Tongue (tissue), 2 donors: ENCODE measurements around the gene RRM1. TPM values are rescaled to one million over a fixed set of nuclear protein-coding genes. Genes with fewer than 3 reads are reported as not detected.
"Not testable (repeated sequence)": the region's sequence is repeated elsewhere in the genome, so short reads cannot be mapped to it uniquely, and the experiment has no call there.

Experiments
- DNase-seq: peaks from one replicate; pipeline ENCODE4 v3.0.0-alpha.2; 2015
- total RNA-seq: library from RNA; depleted of rRNA; stranded (reverse); fragments of >200 nt; gene quantifications from one replicate; pipeline ENCODE4 v1.2.3, GENCODE V29; 2014

Gene RRM1
- total RNA-seq, result 80.0 TPM

DNA sequence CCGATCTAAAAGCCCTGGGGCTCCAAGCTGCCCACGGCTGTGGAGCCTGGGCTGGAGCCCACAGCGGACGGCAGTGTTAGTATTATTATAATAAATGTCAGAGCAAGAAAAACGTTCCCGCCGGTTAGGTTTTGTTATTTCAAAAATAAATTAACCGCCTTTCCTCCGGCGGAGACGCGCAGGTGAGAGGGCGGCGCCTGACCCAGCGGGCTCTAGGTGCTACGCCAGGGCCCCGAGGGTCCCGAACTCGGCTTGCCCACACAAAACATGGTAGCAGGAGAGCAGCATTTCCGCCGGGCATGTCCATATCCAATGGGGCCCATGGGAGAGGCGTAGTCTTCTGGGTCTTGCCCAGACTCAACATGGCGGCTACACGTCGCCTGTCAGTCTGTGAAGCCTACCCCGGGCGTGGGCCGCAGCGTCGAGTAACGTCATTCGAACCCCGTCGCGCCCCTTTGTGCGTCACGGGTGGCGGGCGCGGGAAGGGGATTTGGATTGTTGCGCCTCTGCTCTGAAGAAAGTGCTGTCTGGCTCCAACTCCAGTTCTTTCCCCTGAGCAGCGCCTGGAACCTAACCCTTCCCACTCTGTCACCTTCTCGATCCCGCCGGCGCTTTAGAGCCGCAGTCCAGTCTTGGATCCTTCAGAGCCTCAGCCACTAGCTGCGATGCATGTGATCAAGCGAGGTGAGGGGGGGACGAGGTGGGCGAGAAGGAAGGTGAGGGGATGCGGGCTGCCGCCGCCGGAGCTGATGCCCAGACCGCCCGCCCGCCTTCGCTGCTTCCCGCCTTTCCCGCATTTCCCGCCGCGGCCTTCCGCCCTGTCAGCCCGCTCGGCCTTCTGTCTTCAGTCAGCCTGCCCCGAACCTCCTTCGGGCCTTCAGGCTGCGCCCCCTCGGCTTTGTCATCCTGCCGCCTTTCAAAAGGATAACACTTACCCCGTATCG lies at the start of gene RRM1:
Gene RRM1 (plus strand): TSS at position 452 of the 944 bp plus-strand sequence. CDS start 214 bp downstream, at position 666.
- peak; percentile 98 for DNase-seq

DNA sequence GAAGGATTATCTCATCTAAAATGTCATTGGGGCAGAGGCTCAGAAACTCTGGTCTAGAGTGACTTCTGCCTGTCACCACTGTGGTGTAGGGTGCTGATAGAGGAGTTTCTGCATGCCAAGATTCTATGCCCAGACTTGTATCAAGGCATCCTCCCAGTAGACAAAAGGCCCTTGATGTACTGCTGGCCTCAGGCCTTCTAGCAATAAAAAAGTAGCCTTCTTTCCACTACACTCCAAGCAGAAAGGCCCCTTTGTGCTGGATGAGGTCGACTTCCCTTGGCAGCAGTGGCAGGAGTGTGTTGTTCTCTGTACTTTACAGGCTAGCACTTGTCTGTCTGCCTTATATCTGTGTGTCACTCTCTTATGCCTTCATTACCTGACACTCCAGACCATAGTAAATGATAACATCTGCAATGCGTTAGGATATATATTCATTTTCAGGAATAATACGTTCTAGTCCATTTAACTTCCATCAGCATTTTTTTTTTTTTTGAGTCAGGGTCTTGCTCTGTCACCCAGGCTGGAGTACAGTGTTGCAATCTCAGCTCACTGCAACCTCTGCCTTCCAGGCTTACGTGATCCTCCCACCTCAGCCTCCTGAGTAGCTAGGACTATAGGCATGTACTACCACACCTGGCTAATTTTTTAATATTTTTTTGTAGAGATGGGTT lies 49.5 kb upstream of the RRM1 start:
- peak; percentile 76 for DNase-seq

DNA sequence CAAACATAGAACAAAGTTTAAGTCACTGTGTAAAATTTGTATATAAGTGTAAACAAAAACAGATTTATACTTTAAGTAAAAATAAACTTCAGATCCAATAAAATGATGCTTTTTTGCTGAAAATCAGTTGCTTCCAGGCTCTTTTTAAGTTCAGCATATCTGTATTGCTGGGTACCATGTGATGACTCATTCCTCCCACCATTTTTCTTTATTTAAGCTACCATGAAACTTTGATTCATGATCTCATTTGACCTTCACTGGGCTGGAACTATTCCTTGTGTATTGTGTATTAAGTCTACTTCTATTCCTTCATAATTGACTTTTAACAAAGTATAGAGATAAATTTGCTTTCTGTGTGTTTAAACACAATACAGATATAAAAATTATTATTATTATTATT lies 46.3 kb upstream of the RRM1 start:
- DNase-seq, result no peak

DNA sequence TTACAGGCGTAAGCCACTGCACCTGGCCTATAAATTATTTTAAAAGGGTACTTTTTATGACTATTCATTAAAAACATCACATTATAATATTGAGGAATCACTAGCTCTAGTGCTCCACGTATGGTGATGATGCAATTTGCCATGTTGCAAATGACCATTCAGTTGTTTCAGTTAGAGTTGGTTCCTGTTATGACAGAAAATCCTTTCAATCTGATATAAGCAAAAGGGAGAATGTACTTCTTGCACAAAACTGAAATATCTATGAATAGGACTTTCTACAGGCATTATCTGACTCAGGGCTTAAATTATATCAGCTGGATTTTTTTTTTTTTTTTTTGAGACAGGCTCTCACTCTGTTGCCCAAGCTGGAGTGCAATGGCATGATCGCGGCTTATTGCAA lies 45.6 kb upstream of the RRM1 start:
- no peak for DNase-seq

DNA sequence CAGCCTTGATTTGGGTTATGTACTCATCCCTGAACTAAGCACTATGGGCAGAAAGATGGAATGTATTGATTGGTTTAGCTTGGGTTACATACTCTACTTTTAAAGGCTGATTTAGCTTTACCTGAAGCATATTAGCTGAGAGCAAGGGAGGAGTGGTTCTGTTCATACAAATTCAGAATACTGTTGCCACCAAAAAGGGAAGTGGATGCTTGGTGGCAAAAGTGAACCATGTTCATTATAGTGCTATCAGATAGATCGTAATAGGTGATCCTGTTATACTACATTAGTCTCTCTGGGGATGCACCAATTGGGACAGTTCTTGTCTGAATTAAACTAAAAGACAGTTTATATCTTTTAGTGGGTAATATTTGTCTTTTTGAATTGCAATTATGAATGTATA lies 44.5 kb upstream of the RRM1 start:
- DNase-seq, result no peak

DNA sequence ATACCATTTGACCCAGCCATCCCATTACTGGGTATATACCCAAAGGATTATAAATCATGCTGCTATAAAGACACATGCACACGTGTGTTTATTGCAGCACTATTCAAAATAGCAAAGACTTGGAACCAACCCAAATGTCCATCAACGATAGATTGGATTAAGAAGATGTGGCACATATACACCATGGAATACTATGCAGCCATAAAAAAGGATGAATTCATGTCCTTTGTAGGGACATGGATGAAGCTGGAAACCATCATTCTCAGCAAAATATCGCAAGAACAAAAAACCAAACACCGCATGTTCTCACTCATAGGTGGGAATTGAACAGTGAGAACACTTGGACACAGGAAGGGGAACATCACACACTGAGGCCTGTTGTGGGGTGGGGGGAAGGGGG lies 41.4 kb upstream of the RRM1 start:
- DNase-seq, result not testable (repeated sequence)

DNA sequence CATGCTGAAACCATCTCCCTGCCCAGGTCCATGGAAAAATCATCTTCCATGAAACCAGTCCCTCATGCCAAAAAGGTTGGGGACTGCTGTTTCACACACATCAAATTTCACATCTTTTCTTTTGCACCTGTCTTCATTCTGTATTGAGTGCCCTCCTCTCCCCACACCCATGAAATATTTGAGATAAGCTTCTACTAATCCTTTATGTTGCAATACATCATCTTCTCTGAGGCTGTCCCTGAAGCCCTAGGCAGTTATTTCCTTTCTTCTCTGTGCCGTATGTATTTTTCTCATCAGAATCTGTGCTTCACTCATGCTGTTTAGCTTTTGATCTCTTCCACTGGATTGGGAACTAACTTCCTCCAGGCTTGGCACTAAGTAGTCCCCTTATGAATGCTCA lies 40.0 kb upstream of the RRM1 start:
- DNase-seq, result no peak

DNA sequence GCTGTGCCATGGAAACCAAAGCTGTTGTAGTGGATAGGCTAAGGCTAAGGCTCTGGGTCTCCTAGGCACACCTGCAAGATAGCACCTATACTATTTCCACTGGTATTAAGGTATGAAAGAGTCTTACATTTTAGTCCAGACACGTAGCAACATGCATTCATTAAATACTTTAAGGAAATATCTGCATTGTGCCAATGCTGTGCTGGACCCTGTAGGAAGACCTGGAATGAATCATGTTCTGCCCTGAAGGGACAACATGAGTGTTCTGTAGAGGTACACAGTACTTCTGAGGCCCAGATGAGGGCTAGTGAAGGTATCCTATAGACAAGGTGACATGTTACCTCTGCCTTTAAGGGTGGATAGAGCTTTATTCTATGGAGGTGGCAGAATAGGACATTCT lies 35.2 kb upstream of the RRM1 start:
- DNase-seq, result no peak

DNA sequence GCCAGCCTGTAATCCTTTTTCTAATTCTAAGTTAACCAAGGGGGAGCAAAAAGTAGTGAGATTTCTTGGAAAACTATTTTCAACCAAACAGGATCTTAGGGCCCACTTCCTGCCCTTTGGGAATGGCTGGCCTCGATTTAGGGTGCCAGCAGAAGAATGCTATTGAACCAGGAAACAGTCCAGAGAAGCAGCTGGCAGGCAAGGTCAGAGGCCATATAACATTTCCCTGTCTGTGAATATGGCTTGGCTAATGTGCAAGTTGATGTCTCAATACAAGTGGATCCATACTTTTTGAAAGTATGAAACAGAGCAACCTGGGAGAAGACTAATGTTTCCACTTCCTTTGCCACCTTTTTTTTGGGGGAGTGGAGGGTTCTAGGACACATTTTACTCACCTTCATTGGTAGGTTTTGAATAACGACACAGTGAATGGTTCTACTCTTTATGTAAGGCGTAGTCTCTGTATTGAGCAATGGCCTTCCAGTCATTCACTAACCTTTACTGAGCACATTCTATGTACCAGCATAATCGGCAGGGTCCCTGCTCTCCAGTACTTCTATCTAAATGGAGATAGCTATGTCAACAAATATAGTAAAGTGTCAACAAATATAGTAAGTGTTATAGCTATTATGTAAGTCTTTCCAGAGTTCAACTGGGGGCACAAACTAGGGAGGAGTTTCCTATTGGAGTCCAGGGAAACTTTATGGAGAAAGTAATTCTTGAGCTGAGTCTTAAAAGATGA lies 34.2 kb upstream of the RRM1 start:
- DNase-seq, result no peak

DNA sequence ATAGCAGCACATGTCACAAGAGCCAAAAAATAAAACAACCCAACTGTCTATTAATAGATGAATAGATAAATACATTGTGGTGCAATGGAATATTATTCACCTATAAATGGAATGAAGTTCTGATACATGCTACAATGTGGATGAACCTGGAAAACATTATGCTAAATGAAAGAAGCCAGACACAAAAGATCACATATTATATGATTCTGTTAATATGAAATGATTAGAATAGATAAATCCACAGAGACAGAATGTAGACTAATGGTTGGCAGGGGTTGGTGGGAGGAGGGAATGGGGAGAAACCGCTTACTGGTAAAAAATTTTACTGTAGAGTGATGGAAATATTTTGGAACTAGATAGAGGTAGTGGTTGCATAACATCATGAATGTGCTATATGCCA lies 32.9 kb upstream of the RRM1 start:
- DNase-seq, result no peak

DNA sequence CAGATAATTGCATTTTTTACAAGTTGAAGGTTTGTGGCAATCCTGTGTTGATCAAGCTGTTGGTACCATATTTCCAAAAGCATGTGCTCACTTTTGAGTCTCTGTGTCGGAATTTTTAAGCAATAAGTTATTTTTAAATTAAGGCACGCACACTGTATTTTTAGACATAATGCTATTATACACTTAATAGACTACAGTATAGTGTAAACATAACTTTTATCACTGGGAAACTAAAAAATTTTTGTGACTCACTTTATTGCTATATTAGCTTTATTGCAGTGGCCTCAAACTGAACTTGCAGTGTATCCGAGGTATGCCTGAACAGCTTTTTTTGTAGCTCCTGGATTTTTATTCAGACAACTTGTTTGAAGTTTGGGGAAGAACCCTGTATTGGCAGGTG lies 31.3 kb upstream of the RRM1 start:
- DNase-seq, result no peak

DNA sequence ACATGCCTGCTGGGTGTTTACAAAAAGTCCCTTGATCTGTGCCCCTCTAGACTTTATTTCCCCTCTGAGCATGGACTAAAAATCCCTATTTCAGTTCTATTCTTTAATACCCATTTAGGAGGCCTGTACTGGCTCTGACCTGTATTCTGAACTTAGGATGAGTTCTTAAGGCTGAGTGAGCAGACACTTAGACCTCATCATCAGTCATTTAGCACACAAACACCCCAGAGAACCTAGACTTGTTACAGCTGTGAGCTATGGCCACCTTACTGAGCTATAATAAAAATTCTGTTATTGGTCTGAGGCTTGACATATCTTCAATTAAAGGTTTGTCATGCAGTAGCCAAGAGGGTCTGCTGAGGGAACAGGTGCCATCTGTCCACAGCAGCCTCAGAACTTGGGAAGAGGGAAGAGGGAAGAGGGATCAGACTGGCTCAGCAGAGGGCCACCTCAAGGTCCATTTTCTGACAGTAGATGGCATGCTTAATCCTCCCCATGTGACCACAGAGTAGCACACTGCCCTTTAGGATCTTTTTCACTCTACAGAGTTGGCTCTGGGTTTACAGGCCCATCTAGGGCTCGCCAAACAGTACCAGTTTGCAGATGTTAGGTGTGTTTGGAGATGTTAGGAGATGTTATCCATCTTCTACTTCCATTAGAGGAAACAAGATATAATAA lies 30.2 kb upstream of the RRM1 start:
- DNase-seq, result no peak

DNA sequence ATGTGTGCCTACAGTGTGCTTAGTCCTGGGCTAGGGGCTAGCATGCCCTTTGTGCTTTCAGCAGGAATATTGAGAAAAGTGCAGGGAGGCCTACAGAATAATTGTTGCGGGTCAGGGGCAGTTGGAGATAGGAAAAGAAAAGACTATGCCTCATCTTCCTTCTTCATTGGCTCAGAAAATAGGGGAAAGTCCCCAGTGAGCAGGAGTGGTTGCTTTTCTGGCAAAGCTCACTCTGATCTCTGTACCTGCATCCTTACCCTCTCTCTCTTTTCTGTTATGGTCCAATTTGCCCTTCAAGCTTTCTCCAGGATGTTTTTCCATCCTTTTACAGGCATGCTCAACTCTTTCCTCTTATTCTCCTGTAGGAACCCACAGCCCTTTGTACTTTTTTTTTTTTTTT lies 29.5 kb upstream of the RRM1 start:
- DNase-seq, result no peak

DNA sequence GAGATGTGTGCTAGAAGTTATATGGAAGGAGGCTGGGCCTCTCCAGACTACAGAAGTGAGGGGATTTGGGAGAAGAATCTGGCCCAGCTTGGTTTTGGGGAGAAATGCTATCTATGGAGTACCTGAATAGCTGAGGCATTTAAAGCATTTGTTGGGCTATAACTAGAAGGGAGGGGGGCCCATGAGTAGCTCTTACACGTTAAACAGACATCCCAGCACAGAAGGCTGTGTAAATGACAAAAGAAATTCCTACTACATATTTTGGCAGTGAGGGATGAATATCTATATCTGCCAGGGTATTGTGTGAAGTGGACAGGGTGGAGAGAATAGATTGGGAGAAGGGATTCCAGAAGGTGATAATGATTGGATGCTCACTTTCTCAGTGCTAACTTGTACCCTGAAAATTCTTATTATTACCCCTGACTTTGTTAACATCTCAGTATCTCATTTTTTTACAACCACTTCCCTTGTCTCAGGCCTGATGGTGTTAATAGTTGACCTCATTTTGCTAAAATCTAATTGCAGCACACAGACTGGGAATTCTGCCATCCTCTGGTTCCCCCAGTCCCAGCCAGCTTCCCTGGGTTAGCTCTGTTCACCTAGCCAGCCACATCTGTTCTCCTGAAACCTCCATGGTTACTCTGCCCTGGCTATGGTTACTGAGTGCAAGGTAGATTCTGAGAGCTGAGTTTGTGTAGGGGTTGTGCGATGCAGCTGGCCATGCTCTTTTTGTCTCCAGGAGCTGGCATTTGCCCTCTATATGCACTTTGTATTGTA lies 28.8 kb upstream of the RRM1 start:
- DNase-seq, result no peak

DNA sequence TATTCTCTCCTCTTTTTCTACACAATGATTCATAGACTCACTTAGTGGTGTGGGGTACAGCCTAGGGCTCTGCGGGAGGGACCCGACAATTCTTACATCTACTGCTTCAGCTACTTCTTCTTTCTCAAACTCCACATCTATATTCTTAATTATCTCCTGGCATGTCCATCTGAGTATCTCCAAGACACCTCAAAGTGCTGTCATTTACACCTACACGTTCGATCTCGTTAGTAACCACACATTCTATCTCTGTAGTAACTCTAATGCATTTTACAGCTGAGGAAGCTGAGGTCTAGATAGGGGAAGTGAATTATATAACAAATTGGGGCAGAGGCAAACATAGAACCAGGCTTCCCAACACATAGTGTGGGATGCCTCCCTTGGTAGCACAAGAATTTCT lies 27.7 kb upstream of the RRM1 start:
- no peak for DNase-seq

DNA sequence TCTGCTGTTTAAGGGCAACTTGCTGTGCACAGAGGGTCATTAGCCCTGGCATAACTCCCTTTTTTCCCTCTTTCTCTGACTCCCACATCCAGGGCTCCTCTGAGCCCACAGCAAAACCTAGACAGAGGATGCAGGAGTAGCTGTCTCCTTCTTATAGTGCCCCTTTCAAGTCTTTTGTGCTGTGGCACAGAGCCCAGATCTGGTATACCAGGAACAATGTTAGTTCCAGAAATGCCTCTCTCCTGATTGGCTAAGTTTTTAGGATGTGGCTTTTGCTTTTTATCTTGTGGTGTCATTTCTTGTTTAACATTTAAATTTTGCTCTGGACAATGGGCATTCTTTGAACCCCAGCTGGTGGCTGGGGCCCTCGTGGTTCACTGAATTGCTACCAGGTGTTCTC lies 25.6 kb upstream of the RRM1 start:
- DNase-seq, result no peak

DNA sequence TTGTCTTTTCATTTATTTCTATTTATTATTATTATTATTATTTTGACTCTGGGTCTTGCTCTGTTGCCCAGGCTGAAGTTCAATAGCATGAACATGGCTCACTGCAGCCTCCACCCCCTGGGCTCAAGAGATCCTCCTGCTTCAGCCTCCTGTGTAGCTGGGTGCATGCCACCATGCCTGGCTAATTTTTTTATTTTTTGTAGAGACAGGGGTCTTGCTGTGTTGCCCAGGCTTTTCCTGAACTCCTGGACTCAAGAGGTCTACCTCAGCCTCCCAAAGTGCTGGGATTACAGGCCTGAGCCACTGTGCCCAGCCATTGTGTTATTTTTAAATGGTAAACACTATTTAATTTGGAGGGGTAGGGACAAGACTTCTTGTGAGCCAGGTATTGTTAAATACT lies 23.3 kb upstream of the RRM1 start:
- DNase-seq, result no peak

DNA sequence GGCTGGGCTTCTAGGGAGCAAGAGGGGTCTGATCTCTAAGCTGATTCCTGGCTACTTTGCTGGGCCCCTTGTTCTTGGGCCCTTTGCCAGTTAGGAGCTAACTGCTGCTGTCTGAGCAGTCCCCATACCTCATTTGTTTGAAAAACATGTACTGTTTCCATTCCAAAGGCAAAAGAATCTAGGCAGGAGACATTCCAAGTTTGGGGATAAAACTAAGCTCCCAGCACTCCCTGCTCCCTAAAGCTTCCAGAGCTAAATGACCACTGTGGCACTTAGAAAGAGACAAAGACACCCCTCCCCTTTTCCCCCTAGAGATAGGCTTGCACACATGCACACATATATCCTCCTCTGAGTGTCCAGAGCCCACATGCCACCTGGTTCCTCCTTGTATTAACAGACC lies 22.7 kb upstream of the RRM1 start:
- DNase-seq, result peak; percentile 27

DNA sequence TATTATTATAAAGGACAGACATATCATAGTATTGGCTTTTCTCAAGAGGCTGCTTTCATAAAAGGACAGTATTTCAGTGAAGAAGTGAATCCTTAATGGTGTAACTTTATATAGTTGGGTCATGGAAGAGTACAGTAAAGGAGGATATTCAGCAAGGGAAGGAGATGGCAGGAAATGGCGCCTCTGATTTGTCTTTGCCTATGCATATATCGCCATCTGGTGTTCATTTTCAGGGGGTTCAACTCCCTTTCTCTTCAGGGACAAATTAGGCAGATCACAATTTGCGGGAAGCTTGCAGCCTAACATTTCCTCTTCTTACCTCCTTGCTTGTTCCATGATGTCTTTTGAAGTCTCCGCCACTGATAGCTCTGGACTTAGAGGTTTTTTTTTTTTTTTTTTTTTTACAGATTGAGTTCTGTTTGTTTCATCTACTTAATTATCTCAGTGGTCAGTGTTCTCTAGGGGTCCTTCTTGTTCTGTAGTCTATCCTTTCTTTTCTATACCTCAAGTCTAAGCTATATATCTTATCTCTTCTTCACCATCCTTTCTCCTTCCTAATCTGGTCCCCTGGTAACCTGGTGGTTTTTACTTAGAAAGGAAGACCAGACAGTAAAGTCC lies 21.8 kb upstream of the RRM1 start:
- peak; percentile 92 for DNase-seq

DNA sequence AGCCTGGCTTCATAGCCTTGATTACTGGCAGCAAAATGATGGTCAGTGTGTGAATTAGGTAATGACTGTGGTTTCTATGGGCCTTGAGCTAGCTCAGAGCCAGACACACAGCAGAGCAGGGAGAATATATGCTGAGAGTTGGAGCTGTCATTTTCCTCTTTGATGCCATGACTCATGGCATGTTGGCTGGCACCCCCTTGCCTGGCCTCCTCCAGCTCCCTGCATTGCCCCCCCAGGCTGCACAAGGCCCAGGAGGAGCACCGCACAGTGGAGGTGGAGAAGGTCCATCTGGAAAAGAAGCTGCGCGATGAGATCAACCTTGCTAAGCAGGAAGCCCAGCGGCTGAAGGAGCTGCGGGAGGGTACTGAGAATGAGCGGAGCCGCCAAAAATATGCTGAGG lies 20.3 kb upstream of the RRM1 start:
- no peak for DNase-seq

DNA sequence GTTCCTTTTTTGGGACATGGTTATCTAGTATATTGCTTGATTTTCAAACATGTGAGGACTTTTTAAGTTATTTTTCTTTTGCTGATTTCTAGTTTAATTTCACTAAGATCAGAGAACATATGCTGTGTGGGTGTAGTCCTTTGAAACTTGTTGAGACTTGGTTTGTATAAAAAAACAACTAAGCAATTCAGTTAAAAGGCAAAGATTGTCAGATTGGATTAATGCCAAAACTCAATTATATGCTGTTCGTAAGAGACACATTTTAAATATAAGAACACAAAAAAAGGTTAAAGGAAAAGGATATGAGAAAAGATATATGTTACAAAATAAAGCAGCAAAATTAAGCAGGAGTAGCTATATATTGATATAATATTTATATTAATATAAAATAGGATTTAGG lies 17.8 kb upstream of the RRM1 start:
- DNase-seq, result peak; percentile 12
